GM18526 (cell line): ENCODE results near the gene SNX17.

Experiments
- POLR2A ChIP-seq: IDR thresholded peaks from 3 replicates; pipeline ENCODE4 v1.6.1; 2011; ENCODE audit not compliant: insufficient read length; ENCODE audit errors: extremely low read depth

Gene SNX17

DNA sequence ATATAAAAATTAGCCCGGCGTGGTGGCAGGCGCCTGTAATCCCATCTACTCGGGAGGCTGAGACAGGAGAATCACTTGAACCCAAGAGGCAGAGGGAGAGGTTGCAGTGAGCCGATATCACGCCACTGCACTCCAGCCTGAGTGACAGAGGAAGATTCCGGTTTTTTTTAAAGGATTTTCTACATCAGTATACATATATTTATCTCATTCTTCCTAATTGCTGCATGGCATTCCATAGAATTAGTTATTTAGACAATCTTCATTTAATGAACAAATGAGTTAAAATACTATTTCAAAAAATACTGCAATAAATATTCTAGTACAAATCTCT, 15.9 kb upstream of the SNX17 start:
- no peak for TF ChIP-seq POLR2A

DNA sequence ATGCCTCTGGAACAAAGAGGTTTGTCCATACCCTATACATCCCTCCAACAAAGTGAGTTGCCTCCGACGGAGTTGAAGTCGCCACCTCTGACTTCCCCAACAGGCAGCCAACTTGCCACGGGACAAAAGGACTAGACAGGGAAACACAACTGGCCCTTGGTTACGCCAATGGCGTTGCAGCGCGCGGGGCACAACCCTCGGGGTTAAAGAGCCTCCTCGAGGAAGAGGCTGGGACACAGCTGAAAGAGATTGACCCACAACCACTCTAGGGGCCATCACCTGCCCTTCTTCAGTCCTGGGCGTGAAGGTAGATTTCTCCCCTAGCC, 14.4 kb upstream of the SNX17 start:
- no peak for TF ChIP-seq POLR2A

DNA sequence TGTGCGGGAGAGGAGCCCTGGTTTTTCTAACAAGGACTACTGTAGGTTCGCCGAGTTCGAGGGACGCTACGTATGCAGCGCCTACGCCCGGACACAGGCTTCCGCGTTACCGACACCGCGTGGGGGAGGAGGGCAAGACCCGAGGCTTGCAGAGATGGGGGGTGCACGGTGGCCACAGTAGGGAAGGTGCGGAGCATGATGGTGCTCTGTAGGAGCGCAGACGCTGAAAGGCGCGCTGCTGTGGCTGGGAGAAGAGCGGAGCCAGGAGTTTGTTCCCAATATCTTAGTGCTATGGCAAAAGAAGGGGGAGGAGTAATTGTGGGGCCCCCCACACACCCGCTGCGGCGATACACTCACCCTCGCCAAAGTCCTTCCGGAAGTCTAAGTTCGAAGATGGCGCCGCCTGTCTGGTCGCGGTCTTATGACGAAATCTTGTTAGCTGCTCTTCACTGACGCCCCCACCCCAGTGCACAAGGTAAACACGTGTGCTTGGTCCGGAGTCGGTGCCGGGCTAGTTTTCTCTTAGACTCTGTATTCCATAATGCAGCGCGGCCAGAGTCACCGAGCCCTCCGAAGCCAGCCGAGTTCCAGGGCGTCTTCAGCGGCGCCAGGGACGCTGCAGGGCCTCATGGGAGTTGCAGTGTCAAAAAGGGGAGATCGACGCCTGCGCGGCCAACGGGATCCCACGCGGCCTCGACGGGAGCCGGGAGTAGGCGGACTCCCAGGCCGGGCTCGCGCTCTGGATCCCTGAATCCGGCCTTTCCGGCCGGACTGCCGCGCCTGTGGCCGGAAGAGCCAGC, 13.8 kb upstream of the SNX17 start, which contains the start of gene GTF3C2:
GTF3C2 (minus strand) TSS at position 383 of the 800 bp plus-strand sequence. CDS start 13,210 bp downstream, outside the sequence.
- peak; percentile 56 for TF ChIP-seq POLR2A

DNA sequence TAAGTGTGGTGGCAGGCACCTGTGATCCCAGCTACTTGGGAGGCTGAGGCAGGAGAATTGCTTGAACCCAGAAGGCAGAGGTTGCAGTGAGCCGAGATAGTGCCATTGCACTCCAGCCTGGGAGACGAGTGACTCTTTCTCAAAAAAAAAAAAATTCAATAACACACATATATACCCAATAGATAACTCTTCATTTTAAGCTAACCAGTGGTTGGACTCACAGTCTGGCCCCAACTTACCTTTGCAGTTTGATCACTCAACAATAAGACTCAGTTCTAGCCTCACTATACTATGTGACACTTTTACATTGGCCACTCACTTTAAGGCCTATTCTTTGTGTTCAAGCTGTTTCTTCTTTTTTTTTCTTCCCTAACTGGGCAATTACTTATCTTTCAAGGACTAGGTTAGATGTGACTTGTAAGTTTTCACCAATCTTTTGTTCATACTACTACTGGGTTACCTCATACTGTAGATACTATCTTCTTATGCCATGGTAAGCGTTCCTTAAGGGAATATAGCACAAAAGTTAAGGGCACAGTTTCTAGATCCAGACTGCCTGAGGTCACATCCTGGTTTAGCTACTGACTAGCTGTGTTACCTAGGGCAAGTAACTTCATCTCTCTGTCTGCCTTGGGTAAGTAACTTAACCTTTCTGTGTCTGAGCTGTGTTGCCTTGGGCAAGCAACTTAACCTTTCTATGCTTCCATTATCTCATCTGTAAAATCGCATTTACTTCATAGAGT, 7.6 kb upstream of the SNX17 start:
- TF ChIP-seq POLR2A = no peak

DNA sequence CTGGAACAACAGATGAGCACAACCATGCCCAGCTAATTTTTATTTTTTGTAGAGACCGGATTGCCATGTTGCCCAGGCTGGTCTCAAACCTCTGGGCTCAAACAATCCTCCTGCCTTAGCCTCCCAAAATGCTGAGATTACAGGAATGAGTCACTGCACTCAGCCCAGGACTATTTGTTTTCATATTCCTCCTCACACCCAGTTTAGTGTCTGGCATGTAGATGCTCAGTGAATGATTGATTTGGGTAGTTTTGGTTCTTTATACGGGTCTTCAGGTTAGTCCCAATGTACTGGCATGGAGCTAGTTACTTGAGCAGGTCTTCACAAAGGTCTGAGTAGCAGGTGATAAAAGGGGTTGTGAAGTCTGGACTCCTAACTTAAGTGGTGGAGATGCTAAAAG, 6.5 kb upstream of the SNX17 start:
- no peak for TF ChIP-seq POLR2A

DNA sequence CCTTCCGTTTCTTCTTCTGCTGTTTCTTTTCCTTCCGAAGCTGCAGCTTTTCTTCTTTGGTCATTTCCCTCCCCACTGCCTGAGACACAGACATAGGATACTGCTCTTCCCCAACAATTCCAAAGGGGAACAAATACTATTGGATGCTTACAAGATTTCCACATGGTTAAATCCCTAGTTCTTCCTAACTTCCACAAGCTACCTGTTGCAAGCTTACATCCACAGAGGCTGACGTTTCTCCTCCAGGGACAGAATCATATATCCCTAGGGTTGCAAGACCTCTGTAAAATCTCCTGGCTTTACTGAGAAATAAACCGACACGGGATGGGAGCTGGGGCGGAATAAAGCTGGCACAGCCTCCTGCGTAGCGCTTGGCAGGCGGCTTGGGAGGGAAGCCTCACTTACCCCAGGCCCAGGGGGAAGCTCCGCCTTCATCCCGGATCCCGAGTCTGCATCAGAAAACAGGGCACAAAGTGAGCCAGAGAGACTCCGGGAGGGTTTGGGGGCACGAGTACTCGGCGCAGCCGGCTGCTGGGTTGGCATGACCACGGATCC, 868 bp upstream of the SNX17 start:
- no peak for TF ChIP-seq POLR2A

DNA sequence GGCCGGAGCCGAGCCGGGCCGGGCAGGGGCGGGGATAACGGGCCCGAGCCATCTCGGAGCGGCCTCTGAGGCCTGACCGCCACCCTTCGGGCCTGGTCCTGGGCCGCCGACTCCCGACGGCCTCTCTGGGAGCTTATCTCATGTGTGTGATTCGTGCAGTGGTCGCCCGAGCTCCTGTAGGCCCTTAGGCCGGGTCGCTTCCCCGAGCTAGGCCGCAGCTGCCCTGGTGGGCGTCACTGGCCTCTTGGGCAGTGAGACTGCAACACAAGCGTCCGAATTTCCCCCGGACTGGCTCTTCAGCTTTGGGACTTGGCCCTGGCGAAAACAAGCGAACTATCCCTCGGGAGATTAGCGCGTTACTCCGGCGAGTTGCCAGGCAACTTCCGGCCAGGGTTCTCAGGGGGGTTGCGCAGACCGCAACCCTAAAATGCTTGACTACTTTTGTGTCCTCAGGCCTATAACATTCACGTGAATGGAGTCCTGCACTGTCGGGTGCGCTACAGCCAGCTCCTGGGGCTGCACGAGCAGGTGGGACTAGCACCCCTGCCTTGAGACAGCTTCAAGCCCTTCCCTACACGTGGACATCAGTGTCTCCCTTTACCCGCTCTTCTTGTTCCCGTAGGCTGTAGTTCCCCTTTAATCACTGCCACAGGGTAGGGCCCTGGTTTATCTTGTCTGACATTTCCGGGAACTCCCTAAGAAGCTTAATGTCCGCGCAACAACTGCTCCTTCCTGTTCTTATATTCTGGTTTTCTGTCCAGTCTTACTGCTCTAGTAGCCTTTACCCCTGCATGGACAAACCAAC, 602 bp downstream of the SNX17 start:
- no peak for TF ChIP-seq POLR2A

DNA sequence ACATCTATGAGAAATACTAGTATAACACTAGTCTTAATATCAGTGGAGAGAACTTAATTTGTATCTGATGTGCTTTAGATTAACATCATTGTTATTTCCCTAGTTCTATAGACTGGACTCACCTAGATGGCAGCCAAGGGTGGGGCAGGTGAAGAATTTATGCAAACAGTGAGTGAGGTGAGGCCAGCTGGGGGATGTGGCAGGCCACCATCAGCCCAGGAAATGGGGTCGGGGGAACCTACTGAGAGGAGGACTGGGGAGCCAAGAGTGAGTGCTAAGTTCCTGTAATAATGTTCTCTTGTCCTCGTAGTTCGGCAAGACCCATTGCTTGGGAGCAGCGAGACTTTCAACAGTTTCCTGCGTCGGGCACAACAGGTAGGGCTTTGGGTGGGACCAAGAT, 2.5 kb downstream of the SNX17 start:
- no peak for TF ChIP-seq POLR2A

DNA sequence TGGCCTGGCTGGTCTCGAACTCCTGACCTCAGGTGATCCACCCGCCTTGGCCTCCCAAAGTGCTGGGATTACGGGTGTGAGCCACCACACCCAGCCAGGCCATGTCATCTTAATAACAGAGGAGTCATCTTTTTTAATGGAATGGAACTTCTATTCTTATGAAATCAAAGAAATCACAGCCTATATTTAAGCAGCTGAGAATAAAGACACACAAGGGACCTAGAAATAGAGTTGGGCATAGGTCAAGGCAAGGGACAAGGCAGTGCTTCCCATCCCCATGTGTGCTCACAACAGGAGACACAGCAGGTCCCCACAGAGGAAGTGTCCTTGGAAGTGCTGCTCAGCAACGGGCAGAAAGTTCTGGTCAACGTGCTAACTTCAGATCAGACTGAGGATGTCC, 3.2 kb downstream of the SNX17 start:
- no peak for TF ChIP-seq POLR2A

DNA sequence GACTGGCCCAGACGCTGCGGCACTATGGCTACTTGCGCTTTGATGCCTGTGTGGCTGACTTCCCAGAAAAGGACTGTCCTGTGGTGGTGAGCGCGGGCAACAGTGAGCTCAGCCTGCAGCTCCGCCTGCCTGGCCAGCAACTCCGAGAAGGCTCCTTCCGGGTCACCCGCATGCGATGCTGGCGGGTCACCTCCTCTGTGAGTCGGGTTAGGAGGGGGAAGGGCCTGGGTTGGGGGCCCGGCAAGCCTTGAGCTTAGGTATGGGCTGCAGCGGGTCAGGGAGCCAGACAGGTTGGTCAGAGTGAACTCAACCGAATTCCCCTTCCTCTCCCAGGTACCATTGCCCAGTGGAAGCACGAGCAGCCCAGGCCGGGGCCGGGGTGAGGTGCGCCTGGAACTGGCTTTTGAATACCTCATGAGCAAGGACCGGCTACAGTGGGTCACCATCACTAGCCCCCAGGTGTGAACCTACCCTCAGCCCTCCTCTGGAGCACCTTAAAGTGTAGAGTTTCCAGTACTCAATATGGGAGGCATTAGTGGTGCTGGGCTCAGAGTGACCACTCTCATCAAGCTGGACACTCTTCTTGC, 5.2 kb downstream of the SNX17 start:
- TF ChIP-seq POLR2A = peak; percentile 22

DNA sequence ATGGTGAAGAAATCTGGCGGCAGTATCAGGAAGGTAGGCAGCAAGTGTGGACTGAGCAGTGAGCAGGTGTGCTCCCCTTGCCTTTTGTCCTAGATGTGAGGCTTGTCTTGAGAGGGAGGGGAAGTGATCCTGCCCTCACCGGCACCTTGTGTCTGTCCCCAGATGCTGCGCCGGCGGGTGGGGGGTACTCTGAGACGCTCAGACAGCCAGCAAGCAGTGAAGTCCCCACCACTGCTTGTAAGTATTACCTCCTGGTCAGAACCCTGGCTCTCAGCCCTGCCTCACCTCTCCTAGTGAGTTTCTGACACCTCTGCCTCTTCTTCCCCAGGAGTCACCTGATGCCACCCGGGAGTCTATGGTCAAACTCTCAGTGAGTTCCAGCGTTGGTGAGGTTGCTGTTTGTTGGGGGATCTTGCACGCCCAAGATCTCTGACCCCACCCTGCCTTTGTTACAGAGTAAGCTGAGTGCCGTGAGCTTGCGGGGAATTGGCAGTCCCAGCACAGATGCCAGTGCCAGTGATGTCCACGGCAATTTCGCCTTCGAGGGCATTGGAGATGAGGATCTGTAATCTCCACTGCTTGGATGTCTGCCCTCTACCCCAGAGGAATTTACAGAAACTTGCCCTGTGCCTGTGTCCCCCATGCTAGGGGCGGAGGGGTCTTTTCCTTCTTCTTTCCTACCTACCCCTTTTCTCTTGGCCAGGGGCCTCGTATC, 5.9 kb downstream of the SNX17 start:
- peak; percentile 6 for TF ChIP-seq POLR2A

DNA sequence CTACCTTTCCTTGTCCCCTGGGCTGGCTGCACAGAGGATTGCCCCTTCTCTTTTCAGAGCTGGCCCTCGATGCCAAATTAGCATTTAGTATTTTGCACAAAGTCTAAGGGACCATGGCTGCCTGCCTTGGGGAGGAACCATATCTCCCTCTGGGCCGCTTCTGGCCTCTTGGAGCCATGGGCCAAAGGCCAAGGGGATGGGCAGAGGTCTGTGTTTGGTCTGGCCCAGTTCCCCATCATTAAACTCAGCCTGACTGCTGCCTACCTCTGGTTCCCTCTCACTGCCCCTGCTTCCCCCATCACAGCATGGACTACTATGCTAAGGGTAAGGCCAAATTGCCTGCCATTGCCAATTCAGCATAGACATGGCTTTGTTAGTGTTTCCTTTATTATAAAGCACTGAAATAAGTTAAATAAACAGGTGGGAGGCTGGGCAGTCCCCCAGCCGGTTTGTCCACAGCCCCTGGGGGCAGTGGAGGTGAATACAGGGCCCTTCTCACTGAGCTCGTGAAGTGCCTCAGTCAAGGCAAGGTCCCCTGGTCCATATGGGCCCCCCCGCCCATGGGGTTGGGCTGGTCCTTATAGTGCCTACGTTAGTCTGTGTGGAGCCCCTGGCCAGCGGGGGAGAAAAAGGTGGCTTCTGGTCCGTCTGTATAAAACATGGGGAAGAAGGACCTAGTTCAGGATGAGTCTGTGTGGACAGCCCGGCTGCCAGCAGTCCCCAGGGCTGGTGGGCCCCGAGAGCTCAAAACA, 6.6 kb downstream of the SNX17 start:
- no peak for TF ChIP-seq POLR2A

DNA sequence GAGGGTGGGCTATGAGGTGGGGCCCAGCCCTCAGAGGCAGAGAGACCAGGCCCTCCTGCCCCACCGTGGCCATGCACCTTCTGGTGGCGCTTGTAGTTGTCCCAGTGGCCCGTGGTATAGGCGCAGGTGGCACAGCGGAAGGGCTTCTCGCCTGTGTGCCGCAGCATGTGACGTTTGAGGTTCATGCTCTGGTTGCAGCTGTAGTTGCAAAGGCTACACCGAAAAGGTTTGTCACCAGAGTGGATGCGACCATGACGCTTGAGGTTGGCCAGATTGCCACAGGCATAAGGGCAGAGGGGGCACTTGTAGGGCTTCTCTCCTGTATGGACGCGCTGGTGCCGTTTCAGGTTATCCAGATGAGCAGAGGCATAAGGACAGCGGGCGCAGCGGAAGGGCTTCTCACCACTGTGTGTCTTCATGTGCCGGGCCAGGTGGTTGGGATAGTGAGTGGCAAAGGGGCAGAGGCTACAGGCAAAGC, 7.2 kb downstream of the SNX17 start:
- no peak for TF ChIP-seq POLR2A

DNA sequence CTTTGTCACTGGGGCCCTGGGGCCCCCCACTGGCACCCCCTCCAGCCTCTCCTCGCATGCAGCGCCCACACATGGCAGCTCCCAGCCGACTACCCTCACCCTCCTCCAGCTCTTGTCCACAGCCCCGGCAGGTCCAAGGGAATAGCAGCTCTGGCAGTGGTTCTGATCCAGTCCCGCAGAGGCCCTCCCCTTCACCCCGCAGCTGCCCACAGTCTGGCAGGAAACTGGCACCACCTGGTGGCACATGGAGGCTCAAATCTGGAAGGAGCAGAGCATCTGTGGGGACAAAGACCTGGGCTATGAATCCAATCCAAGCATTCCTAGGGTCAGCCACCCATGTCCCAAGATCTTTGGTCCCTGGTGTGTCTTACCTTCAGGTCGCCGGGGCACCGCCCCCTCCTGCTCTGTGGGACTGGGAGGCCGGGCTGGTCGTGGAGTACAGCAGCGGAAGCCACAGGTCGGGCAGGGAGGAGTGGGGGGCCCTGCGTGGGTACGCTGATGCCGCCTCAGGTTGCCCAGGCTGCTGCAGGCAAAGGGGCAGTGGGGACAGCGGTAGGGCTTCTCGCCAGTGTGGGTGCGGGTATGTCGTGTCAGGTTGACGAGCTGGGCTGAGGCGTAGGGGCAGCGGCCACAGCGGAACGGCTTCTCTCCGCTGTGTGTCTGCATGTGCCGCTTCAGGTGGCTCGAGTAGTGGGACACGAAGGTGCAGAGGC, 7.8 kb downstream of the SNX17 start:
- no peak for TF ChIP-seq POLR2A
